ENCODE results near the gene PPM1K.

Gene PPM1K

GRCh38 chr4:88276952-88277710 is 7.2 kb downstream of the PPM1K start:
- DNase-seq, result no peak

- DNase-seq, result no peak
Measured at GRCh38 chr4:88275949-88276515, 8.3 kb downstream of the PPM1K start.

DNA sequence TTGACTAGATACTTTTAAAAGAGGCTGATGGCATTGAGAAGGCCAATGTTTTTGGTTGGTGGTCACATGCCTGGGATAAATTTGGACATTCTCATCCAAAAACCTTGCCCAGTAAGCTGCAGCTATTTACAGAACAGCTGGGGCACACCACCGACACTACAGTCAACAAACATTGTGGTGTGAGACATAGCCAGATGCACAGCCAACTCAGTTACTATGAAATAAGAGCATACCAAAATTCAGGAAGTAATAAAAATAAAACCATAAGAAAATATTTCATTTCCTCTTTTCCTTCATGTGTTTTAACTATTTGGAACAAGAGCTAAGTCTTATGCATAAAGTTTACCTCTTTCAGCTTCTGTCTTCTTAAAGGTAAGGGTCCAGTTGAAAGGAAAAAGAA is 8.8 kb downstream of the PPM1K start:
- DNase-seq, result no peak

- no peak for DNase-seq
Measured at GRCh38 chr4:88268913-88269312, 15.4 kb downstream of the PPM1K start.

DNA sequence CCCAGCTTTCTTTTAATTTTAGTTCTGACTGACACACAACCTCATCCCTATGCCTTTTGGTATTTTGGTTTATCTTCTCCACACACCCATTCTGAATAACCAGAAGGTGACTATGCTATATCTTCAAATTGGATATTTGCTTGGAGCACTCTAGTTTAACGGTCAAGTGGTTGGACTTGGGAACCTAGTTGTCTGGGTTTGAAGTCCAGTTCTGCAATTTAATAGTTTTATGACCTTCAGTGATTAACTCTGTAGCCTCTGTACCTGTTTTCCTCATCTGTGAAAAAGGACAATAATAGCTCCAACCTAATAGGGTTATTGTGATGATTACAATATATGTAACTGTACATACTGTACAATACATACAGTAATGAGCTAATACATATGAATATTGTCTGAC is 20.0 kb downstream of the PPM1K start:
- no peak for DNase-seq

- DNase-seq, result no peak
Measured at GRCh38 chr4:88257726-88258125, 26.6 kb downstream of the PPM1K start.

DNA sequence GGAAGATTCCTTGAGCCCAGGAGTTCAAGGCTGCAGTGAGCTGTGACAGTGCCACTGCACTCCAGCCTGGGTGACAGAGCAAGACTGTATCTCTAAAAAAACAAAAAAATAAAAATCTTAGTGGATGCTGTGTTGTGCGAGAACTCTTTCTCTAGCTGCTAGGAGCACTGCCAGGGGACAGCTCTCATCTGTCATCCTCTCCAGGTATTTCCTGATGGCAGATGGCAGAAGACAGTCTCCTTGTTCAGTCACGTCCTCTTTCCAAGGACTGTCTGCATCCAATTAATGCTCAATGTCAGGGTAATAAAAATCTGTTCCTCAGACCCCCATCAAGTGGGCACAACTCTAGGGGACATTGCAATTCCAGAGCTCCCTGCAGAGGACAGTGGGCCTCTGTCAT is 29.2 kb downstream of the PPM1K start:
- no peak for DNase-seq

DNA sequence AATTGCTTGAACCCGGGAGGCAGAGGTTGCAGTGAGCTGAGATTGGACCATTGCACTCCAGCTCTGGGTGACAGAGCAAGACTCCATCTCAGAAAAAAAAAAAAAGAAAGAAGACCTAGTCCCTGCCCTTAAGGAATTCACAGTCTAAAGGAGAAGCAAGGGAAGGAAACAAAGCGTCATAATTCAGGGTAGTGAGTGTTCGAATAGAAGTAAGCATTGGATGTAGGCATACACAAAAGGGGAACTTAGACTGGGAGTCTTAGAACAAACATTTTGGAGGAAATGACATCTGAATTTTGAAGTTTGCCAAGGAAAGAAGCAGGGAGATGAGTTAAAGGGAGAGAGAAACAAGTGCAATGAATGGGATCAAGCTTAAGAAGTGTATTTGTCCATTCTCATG is 32.4 kb downstream of the PPM1K start:
- no peak for DNase-seq

- DNase-seq, result no peak
Measured at GRCh38 chr4:88247148-88247547, 37.2 kb downstream of the PPM1K start.

- DNase-seq, result no peak
Measured at GRCh38 chr4:88246600-88246999, 37.8 kb downstream of the PPM1K start.

DNA sequence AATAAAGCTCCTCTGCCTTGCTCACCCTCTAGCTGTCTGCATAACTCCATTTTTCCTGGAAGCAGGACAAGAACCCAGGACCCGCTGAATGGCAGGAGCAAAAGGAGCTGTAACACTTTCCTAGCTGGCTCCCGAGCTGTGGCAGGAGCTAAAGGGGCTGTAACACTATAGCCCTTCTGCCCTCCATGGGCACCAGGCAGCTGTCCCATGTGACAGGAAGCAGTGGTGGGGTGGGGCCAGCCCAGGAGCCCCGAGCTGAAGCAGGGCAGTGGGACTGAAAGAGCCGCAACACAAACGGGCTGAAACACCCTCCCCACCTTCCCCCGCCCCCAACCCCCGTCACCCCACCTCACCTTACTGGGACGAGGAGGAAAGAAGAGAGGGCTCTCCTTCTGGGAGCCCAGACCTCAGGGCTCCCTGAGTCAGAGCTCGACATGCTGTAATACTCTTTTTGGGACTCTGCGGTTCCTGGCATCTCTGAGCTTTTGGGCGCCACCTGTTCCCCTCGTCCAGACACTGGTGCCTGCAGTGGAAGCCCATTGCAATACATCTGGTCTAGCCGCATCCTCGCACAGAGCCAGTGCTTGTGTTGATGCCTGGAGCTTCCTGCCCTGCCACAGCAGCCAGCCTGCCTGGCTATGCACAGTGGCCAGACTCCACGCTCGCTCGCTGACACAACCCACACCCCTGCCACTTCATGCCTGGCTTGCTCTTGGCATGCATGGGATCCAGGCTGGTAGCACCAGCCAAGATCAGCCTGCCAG is 39.4 kb downstream of the PPM1K start:
- peak; percentile 9 to 13 for DNase-seq

- DNase-seq, result no peak
Measured at GRCh38 chr4:88244056-88244455, 40.3 kb downstream of the PPM1K start.

DNA sequence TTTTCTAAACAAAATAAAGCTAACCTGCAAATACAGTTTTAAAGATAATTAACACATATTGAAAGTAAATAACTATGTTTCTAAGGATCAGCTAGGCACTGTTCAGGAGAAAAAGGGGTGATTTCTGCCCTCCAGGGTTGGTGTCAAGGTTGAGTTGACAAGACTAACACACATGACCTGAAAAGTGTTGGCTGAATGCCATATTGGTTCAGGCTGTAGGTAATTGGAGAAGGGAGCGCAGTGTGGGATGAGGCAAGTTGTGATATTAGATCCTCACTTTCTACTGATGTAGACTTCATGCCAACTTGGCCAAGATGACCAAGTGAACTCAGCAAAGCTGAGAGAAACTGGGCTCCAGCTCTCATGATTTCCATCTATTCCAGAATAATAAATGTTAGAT is 42.2 kb downstream of the PPM1K start:
- no peak for DNase-seq

GRCh38 chr4:88240297-88240714 is 44.1 kb downstream of the PPM1K start:
- DNase-seq, result no peak

DNA sequence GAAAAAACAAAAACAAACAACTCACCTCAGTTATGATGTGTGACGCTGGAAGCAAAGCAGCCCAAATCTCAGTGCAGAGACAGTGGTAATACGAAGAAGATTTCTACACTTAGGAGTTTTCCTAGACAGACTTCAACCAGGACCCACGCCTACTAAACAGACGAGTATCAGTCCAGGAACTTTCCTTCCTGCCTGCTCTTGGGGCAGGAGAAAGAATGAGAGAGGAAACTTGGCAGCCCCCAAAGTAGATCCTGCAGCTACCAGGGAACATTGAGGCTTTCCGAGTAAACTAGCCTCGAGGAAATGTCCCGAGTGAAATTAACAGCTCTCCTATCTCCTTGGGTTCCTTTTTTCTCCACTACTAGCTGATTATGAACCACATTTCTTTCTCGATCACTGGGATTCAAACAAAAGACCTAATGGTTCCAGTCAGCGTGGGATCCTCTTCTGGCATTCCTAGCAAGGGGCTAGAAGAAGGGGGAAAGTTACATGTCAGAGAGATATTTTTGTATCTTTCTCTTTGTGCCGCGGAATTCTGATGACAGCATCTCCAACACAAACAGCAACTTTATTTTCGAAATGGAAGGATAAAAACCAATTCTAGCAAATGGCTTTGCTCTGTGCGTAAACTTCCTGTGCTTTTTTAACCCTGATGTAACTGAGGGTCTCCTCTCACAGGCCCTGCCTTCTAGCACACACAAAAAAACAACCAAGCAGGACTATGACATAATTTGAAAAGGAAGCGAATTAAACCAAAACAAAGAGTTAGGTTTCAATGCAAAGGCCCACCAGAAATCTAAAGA is 53.2 kb downstream of the PPM1K start:
- DNase-seq, result no peak

DNA sequence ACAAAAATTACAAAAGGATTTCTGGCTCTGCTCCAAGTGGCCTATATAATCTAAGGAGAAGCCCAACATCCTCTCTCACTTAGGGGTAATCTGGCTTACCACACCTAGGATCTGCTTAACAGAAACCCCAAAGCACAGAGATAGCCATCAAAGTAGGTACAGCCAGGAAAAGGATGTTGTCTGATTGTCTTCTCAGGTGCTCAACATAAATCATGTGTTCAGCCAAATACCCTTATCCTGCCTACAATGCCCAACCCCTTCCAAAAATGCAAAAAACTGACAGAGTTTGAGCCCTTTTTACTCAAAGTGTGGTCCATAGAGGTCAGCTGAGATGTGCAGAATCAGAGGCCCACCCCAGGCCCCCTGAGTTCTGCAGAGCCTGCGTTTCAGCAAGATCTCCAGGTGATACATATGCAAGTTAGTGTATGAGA is 53.9 kb downstream of the PPM1K start:
- DNase-seq, result no peak

- DNase-seq, result no peak
Measured at GRCh38 chr4:88227734-88228133, 56.6 kb downstream of the PPM1K start.

DNA sequence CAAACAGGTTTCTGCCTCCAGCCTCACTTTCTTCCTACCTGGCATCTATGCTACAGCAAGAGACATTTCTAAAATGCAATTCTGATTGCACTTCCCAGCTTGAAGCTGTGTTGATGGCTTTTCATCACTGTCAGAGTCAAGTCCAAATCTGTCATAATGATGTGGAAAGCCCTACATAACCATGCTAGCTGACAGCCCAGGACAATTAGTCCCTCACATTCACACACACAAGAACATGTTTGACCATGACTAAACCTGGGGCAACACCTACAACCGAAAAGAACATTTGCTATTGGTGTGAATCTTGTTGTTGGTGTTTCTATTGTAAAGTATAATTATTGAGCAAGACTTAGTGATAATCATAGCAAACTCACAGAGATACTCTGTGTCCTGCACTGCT is 58.2 kb downstream of the PPM1K start:
- no peak for DNase-seq

GRCh38 chr4:88225232-88226105 is 58.9 kb downstream of the PPM1K start:
- no peak for DNase-seq

DNA sequence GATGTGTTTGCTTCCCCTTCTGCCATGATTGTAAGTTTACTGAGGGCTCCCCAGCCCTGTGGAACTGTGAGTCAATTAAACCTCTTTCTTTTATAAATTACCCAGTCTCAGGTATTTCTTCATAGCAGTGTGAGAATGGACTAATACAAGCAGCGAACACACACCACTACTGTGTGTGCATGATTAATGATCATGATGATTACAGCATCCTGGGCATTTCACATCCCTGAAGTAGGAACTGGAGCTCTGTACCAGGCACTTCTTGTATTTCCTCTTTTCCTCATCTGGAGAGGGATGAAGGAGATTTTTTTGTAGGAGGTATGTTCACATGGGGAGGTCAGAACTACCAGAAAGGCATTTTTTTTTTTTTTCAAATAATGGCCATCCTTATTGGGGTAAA is 60.8 kb downstream of the PPM1K start:
- DNase-seq, result no peak

DNA sequence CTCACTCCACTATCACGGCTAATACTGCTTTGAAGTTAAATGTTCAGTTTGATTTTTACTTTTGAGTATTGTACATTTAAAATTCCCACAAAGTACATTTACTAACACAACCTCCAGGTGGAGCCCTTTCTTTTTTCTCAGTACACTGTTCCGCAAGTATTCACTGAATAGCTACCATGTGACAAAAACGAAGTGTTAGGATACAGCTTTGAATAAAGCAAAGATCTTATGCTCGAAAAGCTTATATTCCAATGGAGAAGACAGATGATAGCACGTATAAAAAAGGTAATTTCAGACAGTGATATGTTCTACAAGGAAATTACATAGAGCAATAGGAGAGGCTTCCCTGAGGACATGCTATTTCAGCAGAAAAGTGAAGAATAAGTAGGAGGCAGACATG is 65.3 kb downstream of the PPM1K start:
- no peak for DNase-seq

DNA sequence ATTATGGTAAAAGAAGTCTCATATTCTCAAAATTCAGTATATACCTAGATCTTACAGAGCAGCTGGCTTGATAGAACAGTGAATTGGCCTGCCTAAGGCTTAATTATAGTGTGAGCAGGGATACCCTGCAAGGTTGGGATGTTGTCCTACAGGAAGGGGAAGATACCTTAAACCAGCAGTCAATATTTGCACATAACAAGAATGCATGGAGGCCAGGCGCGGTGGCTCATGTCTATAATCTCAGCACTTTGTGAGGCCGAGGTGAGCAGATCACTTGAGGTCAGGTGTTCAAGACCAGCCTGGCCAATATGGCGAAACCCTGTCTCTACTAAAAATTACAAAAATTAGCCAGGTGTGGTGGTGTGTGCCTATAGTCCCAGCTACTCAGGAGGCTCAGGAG is 67.2 kb downstream of the PPM1K start:
- no peak for DNase-seq
